CD4-positive, alpha-beta T cell treated with Interferon gamma for 1 hour (primary cell): Measurements from ENCODE around the gene ACTL6B.

Experiments
- DNase-seq: peaks from one replicate; pipeline ENCODE4 v3.0.0-alpha.2; 2020

The ACTL6B gene

DNA sequence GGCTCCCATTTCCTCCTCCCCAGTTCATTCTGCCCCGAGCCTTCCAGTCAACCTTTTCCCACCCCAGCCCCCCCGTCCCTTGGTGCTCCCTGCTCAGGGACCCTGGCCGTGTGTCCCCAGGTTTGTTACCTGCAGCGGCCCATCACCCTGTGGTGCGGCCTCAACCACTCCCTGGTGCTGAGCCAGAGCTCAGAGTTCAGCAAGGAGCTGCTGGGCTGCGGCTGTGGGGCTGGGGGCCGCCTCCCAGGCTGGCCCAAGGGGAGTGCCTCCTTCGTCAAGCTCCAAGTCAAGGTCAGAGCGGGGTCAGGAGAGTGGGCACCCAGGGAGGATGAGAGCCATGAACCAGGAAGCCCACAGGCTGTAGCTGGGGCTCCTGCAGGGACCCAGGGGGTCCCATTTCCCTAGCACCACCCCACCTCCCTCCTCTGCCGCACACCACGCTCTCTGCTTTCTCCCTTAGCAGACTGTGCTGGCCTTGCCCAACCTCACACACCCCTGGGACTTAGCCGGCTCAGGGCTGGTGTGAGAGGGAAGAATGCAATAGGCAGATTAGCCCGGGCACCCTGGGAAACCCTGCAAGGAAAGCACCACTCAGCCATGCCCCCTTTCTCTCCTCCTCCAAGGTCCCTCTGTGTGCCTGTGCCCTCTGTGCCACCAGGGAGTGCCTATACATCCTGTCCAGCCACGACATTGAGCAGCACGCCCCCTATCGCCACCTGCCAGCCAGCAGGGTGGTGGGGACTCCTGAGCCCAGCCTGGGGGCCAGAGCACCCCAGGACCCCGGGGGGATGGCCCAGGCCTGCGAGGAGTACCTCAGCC is 56.1 kb downstream of the ACTL6B start:
- DNase-seq = no peak

DNA sequence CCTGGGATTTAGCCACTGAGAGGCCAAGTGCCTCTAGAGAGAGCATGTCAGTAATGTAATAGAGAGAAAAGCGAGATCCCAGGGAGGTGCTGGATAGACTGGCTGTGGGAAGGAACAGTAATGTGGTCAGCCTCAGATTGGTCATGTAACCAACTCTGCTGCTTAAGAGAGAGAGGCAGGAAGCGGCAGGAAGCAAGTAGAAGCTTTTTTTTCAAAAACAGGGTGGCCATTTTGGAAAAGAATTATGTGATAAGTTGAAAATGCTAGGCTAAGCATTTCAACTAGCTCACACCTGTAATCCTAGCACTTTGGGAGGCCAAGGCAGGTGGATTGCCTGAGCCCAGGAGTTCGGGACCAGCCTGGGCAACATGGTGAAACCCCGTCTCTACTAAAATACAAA is 57.8 kb downstream of the ACTL6B start:
- no peak for DNase-seq

DNA sequence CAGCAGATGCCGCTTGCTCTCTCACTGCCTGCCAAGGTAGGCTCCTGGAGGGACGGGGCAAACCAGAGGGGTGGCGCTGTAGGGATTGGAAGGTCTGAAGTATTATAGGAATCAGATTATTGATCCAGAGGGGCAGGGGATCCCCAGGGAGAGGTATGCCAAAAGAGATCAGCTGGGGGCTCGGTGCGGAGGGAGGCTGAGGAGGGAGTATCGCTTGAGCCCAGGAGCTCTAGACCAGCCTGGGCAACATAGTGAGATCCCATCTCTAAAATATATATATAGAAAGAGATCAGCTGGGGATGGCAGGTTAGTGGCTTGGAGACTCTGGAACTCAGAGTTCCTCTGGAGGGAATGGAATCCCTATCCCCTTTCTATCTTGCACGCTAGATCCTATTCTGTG is 61.1 kb downstream of the ACTL6B start:
- no peak for DNase-seq
